HG03439 (cell line): Measurements from ENCODE around the gene RBM47.
A peak's percentile ranks its signal among the peaks of the same experiment; 100 is the strongest.
"Not testable (repeated sequence)": the region's sequence is repeated elsewhere in the genome, so short reads cannot be mapped to it uniquely, and the experiment has no call there.

Experiments
- ATAC-seq: cut with Tn5 transposase; IDR thresholded peaks from one replicate; pipeline ENCODE4 v1.9.1; 2021; ENCODE audit warnings: mild to moderate bottlenecking, moderate library complexity; ENCODE audit not compliant: unreplicated experiment

The RBM47 gene

DNA sequence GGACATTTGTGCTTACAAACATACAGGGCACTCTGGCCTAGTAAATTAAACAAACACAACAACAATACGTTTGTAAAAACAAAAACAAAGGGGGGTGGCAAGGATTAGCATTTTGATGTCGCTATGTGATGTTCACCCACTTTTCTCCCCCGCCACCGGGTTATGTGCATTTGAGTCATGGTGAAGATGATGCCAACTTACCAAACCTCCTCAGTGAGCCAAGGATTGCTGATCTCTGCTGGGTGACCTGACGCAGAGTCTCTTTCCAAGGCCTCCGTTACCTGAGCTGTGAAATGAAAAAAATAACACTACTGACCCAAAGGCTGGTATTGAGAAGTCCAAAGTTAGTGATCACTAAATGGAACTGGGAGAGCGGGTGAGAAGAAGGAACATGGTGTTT, 85.4 kb downstream of the RBM47 start:
- no peak for ATAC-seq

DNA sequence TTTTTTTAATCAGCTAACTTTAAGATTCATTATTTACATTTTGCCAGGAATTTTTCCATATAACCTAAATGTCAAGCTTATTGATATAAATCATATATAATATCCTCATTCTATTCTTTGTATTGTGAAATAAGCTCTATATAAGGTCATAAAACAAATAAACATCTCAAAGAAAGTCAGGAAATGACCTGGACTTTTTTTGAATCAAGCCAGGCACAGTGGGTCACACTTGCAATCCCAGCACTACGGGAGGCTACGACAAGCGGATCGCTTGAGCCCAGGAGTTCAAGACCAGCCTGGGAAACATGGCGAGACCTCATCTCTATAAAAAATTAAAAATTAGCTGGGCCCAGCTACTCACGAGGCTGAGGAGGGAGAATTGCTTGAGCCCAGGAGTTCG, 88.9 kb downstream of the RBM47 start:
- ATAC-seq: no peak

DNA sequence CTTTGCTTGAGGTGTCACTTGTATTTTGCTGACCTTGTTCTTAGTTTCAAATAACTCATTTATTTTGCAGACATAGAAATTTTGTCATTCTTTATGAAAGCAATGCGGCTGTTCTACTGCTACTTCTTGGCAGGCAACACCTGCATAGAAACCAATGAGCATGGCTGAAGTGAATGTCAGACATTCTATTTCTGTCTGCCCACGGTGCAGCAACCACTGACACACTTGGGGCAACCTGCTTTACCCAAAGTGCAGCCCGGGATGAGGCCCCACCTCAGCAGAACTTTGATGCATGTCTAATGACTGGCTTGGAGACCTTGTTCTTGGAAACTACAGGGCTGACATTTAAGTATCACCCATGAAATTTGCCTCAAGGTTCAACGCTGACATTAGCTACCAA, 93.6 kb downstream of the RBM47 start:
- no peak for ATAC-seq

DNA sequence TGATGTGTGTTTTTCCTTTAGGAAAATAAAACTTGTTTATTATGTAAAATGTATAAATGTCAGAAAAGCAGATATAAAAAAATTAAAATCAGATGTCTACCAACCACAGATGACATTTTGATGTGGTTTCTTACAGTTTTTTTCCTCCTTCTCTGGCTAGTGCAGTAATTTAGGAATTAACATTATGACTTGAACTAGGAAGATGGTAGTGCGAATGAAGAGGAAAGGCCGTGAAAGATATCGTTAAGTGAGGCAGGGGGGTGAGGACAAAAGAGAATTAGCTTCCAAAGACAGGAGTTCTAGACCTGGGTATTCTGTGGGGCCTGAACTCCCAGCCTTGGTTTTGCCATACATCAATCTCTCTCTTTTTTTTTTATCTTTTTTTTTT, 98.0 kb downstream of the RBM47 start:
- ATAC-seq: no peak

DNA sequence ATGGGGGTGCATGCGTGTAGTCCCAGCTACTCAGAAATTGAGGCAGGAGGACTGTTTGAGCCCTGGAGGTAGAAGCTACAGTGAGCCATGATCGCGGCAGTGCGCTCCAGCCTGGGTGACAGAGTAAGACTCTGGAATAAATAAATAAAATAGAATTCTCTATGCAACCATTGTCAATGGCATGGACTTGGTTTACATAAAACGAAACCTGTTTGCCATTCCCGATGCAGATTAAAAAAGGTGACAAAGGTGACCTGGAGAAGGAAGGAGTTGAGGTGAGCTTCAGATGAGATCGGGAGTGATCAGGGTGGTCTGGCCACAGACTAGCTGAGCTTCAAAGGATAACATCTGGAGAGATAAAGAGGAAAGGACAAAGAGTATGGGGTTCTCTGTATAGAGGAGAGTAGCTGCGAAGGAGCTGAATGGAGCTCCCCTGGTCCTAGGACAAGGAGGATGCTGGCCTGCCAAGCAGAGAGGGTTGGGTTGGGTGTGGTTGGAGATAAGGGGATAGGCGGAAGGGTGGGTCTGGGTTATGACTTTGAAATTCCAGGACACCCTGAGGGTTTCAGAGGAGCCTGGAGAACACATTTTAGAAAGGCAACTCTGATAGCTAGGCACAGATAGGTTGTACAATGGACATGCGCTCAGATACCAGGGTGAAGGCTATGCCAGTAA, 98.6 kb downstream of the RBM47 start:
- ATAC-seq: no peak

DNA sequence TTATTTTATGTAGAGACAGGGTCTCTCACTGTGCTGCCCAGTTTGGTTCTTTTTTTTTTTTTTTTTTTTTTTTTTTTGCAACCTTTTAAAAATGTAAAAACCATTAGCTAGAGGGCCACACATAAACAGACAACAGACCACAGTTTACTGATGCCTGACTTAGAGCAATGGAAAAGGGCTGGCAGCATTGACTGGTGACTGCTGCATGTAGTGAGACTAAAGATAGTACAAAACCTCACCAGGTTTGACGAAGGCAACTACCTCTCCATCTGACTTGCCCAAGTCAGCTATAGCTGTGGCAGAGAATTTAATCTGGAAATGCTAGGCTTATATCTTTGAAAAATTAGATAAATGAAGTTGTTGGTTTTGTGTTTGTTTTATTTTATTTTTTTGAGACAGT, 102.9 kb downstream of the RBM47 start:
- ATAC-seq: no peak

DNA sequence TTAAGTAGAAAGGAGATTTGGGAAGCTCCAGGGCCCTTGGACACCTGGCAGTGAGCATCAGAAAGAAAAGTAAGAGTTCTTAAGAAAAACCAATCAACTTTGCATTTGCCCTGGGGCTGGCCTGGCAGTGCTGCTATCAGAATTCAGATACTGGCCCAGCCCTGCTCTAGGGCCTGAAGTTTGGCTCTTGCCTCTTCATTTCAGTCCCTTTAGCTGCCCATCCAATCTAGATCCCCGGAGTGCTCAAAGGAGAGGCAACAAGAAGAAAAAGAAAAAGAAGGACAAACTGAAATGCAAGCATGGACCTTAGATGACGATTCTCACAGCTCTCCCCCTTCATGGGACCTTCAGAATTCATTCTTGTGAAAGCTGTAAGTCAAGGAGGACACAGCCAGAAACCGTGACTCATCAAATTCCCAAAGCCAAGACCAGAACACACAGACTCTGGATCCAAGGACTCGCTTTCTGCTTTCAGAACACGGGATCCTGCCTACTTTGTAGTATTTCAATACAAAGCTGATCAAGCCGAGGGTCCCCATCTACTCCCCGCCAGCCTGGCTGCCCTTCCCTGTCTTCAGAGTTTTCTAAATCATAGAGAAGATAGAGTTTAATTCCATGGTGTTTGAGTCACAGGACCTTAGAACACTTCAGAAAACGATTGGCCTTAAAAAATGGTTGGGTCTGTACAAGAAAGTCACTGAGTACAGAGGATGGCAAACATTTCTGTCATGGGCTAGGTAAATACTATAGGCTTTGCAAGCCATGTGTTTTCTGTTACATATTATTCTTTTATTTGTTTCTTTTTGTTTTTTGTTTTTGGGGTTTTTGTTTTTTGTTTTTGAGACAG, 103.7 kb downstream of the RBM47 start:
- ATAC-seq: no peak

DNA sequence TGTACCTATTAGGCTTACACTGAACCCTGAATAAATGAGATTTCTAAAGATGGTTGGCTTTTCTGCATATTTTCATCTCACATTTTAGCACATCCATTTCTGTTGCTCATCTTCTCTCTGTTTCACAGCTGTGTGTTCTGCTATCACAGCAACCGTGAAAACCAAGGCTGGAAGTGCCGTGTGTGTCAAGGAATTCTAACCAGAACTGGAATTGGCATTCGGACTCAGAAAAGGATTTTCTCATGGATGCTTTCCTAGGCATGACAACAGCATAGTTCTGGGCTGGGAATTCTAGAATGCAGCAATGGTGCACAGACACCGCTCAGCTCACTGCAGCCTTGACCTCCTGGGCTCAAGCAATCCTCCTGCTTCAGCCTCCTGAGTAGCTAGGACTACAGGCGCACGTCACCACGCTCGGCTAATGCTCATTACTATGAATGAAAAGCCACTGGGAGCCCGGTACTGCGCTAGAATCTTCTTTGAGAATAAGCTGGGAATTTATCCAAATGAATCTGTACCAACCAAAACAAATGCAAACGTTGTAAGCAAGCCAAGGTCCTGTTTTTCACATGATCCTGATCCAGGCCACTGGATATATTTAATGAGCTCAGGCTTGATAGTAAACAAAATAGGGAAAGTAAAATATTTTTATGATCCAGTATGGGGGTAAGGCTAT, 105.2 kb downstream of the RBM47 start:
- no peak for ATAC-seq

DNA sequence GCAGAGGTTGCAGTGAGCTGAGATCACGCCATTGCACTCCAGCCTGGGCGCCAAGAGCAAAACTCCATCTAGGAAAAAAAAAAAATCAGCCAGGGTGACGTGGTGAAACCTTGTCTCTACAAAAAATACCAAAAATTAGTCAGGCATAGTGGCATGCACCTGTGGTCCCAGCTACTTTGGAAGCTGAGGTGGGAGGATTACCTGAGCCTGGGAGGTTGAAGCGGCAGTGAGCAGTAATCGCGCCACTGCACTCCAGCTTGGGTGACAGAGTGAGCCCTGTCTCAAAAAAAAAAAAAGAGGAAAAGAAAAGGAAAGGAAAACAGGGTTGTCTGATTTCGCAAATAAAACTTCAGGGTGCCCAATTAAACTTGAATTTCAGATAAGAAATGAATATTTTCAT, 106.1 kb downstream of the RBM47 start:
- ATAC-seq: no peak

DNA sequence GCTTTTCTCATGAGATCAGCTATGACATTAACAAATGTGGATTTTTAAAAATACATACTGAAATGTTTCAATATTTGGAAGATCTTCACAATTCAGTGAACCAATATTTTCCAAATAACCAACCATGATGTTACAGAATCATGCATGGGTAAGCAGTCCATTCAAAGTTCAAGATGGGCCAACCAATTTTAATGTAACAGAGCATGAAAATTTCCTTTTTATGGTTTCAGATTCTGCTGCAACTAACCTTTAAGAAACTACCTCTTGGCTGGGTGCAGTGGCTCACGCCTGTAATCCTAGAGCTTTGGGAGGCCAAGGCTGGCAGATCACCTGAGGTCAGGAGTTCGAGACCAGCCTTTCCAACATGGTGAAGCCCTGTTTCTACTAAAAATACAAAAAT, 107.7 kb downstream of the RBM47 start:
- no peak for ATAC-seq

DNA sequence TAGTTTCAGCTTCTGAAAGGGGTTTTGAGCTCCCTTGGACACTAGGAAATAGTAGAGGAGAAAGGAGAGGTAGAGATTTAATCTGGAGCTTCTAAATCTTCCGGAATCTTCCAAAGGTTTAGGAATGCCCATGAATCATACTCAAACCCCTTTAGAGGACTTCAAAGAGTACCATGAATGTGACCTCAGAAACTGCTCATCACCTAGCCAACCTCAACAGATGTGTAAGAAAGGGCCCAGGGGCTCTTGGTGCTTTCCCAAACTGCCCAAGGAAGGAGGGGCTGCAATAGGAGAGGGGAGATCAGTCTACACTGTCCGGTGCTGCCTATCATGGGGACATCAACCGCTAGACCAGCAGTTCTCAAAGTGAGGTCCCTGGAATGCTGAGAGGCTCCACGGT, 109.1 kb downstream of the RBM47 start:
- ATAC-seq: no peak

DNA sequence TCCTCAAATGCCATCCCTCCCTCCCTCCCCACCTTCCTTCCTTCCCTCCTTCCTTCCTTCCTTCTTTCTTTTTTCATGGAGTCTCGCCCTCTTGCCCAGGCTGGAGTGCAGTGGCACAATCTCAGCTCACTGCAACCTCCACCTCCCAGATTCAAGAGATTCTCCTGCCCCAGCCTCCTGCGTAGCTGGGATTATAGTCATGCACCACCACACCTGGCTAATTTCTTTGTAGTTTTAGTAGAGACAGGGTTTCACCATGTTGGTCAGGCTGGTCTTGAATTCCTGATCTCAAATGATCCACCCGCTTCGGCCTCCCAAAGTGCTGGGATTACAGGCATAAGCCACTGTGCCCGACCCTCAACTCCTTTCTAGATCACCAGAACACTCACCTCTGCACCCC, 112.6 kb downstream of the RBM47 start:
- ATAC-seq: not testable (repeated sequence)

DNA sequence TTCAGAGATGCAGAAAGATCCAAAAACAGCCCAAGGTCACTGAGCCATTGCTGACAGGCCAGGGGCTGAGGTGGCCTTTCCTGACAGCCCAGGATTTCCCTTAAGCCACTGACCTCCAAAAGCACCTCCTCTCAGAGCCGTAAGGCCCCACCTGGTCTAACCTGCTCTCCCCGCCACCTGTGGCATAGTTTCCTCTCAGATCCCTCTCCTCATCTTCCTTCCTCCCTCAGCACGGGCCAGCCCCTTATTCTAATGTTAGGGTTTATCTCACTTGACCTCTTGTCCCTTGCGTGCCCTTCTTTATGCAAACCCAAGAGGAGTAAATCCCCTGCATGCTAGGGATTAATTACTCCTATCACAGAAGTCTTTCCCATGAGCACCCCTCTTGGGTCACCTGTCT, 113.0 kb downstream of the RBM47 start:
- ATAC-seq: peak; percentile 38

DNA sequence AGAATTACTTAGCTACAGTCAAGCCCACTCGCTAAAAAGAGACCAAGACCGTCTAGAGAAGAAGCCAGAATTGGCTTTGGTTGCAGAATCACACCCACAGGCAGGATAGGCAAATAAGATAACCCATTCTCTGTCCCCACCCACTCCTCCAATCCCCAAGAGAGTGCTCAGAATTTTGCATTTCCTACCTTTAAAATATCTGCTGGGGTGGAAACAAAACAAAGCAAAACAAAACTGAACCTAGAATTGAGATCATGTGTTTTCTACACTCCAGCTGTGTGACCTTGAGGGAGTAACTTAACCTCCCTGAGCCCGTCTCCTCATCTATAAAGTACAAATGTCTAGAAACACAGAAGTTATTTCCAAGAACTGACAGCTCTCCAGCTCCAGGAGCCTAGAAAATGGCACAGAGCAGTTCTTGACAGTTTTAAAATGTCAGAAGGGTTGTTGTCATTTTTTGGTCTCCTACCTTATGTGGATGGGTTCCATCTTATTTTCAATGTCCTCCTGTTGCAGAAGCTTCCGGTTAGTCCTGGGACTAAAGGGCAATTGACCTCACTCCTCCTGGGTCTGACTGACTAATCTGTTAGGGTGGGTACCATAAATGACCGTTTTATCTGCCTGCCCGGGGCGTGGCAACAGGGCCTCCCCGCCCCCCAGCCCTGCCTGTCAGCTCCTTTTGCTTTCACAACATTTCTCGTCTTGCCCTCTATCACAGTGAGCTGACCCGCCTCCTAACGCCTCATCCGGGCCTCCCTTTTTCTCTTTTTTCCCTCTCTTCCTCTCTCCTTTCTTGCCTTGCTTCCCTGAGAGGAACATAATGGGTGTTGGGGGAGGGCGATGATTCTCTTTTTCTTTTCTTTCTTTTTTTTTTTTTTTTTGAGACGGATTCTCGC, 114.0 kb downstream of the RBM47 start:
- peak; percentile 83 for ATAC-seq

DNA sequence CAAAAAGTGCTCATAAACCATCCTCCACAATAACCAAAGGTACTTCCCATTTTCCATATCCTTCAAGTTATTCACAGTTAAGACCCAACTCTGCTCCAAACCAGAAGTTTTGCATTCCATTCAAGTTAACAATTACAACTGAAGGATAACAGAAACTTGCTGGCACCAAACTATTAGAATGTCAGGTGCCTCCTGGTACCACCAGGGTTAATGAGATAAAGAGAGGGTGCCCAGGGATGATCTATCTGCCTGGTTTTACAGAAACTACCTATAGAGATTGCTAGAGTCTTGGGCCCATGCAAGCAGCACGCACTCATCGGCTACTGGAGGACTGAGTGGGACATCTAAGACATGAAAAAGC, 114.6 kb downstream of the RBM47 start:
- ATAC-seq: no peak

DNA sequence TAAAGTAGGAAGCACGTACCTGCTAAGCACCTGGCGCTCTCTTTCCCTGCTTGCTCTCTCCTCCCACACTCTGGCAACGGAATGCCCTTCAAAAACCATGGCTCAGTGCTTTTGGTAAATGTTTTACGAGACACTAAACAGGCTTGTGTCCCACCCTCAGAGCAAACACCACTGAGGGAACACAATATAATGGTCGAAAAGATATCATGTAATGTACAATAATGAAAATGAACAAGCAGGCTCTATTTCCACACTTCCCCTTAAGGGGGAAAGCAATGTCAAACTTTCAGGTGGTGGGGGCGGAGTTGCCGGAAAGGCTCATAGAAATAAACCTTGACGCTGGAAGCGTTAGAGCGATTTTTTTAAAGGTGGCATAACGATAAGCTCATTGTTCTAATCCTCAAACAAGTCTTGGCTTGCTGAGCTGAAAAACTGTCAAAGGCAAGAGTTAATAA, 115.1 kb downstream of the RBM47 start:
- ATAC-seq: no peak

DNA sequence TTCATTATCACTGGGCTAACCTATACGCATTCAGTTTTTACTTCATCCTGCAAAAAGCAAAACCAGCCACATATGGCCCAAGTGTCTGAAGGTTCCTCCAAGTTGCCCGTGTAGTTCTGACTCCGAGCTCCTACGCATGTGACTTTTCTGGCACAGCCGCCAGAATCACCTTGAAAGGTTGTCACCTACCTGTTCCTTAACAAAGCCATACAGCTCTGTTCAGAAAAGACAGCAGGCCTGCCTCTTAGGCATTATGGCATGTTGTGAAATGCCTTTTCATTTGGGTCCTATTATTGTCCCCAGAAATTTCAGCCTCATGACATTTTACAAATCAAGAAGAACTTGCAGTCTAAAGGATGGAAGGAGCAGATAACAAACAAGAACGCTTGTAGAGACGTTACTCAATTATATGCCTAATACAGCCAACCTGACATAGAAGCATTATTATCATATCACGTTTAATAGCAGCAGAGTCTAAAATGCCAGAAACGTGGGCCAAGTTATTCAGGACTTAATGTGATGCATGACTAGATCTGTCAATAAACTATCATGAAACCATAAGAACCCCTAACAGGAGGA, 118.5 kb downstream of the RBM47 start:
- no peak for ATAC-seq

DNA sequence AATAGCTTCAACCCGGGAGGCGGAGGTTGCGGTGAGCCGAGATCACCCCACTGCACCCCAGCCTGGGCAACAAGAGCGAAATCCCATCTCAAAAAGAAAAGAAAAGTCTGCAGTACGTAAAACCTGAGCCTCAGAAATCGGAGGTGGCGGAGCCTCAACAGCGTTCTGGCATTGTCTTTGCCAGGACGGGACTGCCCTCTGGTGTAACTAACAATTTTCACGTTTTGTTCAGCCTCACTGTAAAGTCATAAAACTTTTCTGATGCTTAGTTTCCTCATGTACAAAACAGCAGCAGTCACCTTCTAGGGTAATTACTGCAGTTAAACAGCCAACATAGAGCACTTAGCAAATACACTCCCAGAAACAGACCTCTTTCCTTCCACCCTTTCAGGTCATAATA, 121.7 kb downstream of the RBM47 start:
- ATAC-seq: no peak

DNA sequence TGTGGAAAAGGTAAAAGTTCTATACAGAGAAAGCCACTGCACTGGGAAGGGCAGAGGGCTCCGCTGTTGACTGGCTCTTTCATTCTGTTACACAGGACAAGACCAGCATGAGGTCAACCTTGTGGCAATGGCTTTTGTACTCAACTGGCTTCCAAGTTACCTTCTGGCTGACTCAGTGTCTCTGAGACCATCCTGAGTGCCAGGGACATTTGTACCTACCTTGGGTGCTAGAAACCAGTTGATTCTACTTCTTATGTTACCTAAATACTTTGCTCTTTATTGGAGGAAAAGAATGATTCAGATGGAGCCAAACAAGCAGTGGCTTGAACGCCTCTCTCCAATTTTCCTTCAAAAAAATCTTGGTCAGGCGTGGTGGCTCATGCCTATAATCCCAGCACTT, 123.2 kb downstream of the RBM47 start:
- no peak for ATAC-seq

DNA sequence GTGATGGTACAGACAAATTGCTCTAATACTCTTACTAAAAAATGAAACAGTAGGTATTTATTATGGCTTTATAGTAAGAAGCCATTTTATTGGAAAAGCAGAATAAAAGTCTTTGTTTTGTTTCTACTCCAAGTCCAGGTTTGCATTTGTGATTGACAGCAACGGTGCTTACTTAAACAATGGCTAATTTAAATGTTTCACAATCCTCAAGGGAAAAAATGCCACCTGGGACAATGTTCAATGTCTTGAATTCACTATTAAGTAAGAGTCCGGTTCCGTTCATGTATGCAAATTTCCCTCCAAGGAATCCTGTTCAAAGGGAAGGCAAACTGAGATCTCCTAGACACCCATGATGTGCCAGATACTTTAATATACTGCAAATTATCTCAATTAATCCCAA, 123.6 kb downstream of the RBM47 start:
- ATAC-seq: no peak

DNA sequence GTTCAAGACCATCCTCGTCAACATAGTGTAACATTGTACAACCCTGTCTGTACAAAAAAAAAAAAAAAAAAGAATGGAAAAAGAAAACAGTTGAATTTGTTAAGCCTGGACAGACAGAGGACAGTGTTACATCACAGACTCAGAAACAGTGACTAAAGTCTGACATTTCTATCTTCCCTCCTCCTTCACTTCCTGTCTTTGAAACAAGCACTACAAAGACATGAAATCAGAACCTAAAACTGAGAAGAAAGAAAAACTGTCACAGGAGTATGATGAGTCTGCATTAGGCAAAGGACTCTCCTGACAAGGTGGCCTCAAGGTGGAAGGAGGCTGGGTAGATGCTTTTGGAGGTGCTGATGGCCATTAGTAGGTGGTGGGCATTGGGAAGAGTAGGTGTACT, 126.7 kb downstream of the RBM47 start:
- no peak for ATAC-seq
